HepG2 (cell line): ENCODE measurements around the gene TEX30. TPM values are rescaled to one million over a fixed set of nuclear protein-coding genes. Genes with fewer than 3 reads are reported as not detected.
"Not testable (repeated sequence)": the region's sequence is repeated elsewhere in the genome, so short reads cannot be mapped to it uniquely, and the experiment has no call there.

ENCODE experiments used
- ATAC-seq: fragments of 200-7000 bp; cut with Tn5 transposase; 3 replicates; pipeline ENCODE4 v1.9.1; 2020; ENCODE audit warnings: mild to moderate bottlenecking, moderate library complexity
- BruUV-seq: library from RNA; stranded (reverse); fragments of 400-500 nt; replicated peaks from 2 replicates; lab custom pipeline; 2021; lab: Mats Ljungman, UMichigan
- CTCF ChIA-PET: fragments of 300-600 bp; formaldehyde crosslinking; extraction: SDS; loops from one replicate; lab custom pipeline; 2021; ENCODE audit warnings: low total read pairs, inconsistent platforms, low intra/inter-chr PET ratio; lab: Yijun Ruan, JAX
- POLR2A ChIA-PET: fragments of 350-600 bp; sonication (Branson Sonifier 250); formaldehyde crosslinking; loops from one replicate; lab custom pipeline; 2020; ENCODE audit warnings: antibody characterized with exemption, inconsistent platforms; lab: Yijun Ruan, JAX
- DNase-seq: peaks from one replicate; pipeline ENCODE4 v3.0.0-alpha.2; 2015; ENCODE audit warnings: low spot score
- FAIRE-seq: peaks from 3 replicates; lab custom pipeline; 2011; peaks lifted over from hg19 to GRCh38; lab: Jason Lieb, UNC
- H2AFZ ChIP-seq: one replicate; pipeline ENCODE4 v1.6.1; 2011; ENCODE audit warnings: low read length, inconsistent platforms
- H3K27ac ChIP-seq: fragments of 300-600 bp; 3 replicates; pipeline ENCODE4 v1.8.0; 2011; ENCODE audit warnings: mixed run types, mild to moderate bottlenecking, mixed read lengths, low read length, inconsistent platforms; ENCODE audit not compliant: insufficient read depth; ENCODE audit errors: extremely low read length
- H3K27me3 ChIP-seq, 2 experiments: fragments of 200-600 bp in 1 of 2; 2 replicates in 1 of 2; 3 replicates in 1 of 2; pipeline versions ENCODE4 v1.6.0 to v1.8.0; 2011; ENCODE audit warnings: low read length in 2 of 2, mild to moderate bottlenecking in 2 of 2, moderate library complexity in 2 of 2, inconsistent platforms in 1 of 2; ENCODE audit not compliant: insufficient read depth in 2 of 2, control insufficient read depth in 1 of 2
- H3K36me3 ChIP-seq, 2 experiments: fragments of 200-600 bp in 1 of 2; replicated peaks in 1 of 2; 2 replicates in 1 of 2; 3 replicates in 1 of 2; pipeline versions ENCODE4 v1.5.1 to v1.8.0; 2011; ENCODE audit warnings: low read length in 2 of 2, inconsistent platforms in 1 of 2; ENCODE audit not compliant: insufficient read depth in 2 of 2, control insufficient read depth in 1 of 2
- H3K4me1 ChIP-seq: 2 replicates; pipeline ENCODE4 v1.5.1; 2012; ENCODE audit warnings: low read length, inconsistent platforms; ENCODE audit not compliant: insufficient read depth
- H3K4me2 ChIP-seq: 2 replicates; pipeline ENCODE4 v1.6.0; 2011; ENCODE audit warnings: low read depth, low read length, inconsistent platforms
- H3K4me3 ChIP-seq, 3 experiments: fragments of 200-600 bp in 1 of 3; sonication (generic), shearing (Covaris generic) in 1 of 3; replicated peaks in 1 of 3; 2 replicates each; pipeline ENCODE4 v1.5.1; 2011 to 2016; ENCODE audit warnings: low read length in 3 of 3, inconsistent platforms in 2 of 3, low read depth in 2 of 3, mild to moderate bottlenecking in 2 of 3, control low read depth in 1 of 3, mixed read lengths in 1 of 3; ENCODE audit not compliant: insufficient read depth in 1 of 3
- H3K79me2 ChIP-seq: one replicate; pipeline ENCODE4 v1.6.1; 2011; ENCODE audit warnings: low read length, inconsistent platforms; ENCODE audit not compliant: insufficient read depth
- H3K9ac ChIP-seq: 2 replicates; pipeline ENCODE4 v1.6.0; 2011; ENCODE audit warnings: mild to moderate bottlenecking, low read depth, low read length, inconsistent platforms; ENCODE audit not compliant: insufficient read depth
- H3K9me3 ChIP-seq: 2 replicates; pipeline ENCODE4 v1.5.1; 2012; ENCODE audit warnings: mild to moderate bottlenecking, low read length
- H4K20me1 ChIP-seq: 2 replicates; pipeline ENCODE4 v1.6.0; 2011; ENCODE audit warnings: inconsistent platforms, mild to moderate bottlenecking, low read length, moderate library complexity; ENCODE audit not compliant: insufficient read depth
- EHMT2 ChIP-seq: fragments of 200-600 bp; sonication (generic); IDR thresholded peaks from 2 replicates; pipeline ENCODE4 v1.7.0; 2017; ENCODE audit warnings: antibody characterized with exemption, low read depth, low read length, borderline replicate concordance
- TAF1 ChIP-seq: sonication (generic); formaldehyde crosslinking; IDR thresholded peaks from 2 replicates; pipeline ENCODE4 v1.4.0; 2020; ENCODE audit warnings: missing genetic modification reagents
- TBL1XR1 ChIP-seq: fragments of 150-350 bp; IDR thresholded peaks from 2 replicates; pipeline ENCODE4 v1.6.1; 2014; ENCODE audit warnings: borderline replicate concordance, low read length; ENCODE audit not compliant: partially characterized antibody
- TCF7L2 ChIP-seq: IDR thresholded peaks from 2 replicates; pipeline ENCODE4 v1.6.1; 2011; ENCODE audit warnings: mild to moderate bottlenecking, low read depth, low read length, moderate library complexity
- WGBS: methylation state at CpG from one replicate; pipeline ENCODE4 v1.1.6; 2017; ENCODE audit warnings: low lambda C conversion rate; 5-methylcytosine and 5-hydroxymethylcytosine counted together
- in situ Hi-C: cut with HindIII; loops from 2 replicates; pipeline ENCODE4 v1.10.0; 2017; ENCODE audit warnings: low pct_unique_long_range_greater_than_20kb; ENCODE audit not compliant: extremely low pct_ligation_motif_present
- intact Hi-C: fragments of 100-400 bp; cut with micrococcal nuclease; formaldehyde crosslinking; loops from one replicate; pipeline ENCODE4 v1.10.0; 2022; ENCODE audit not compliant: unreplicated experiment
- polyA plus RNA-seq, 8 experiments: library from polyadenylated mRNA; depleted of rRNA in 3 of 8; stranded (reverse) in 7 of 8; unstranded in 1 of 8; fragments of >200 nt; fragmentation: Illumina TruSeq in 4 of 8; extraction: Trizol in 4 of 8; gene quantifications; 2 replicates each; pipeline versions ENCODE4 v1.2.1 to v1.2.3, GENCODE V29; 2011 to 2016; ENCODE audit warnings: low read depth in 4 of 8, missing spikeins in 1 of 8, mixed read lengths in 1 of 8; ENCODE audit not compliant: insufficient read depth in 1 of 8
- total RNA-seq, 5 experiments: library from RNA; depleted of rRNA; stranded (reverse); fragments of >200 nt; fragmentation: Illumina TruSeq; extraction: Trizol; gene quantifications; 2 replicates each; pipeline ENCODE4 v1.2.3, GENCODE V29; 2016; ENCODE audit warnings: low read depth in 1 of 5
- TF ChIP-seq, protein P1 (sequence below): sonication (generic); formaldehyde crosslinking; IDR thresholded peaks from 2 replicates; pipeline ENCODE4 v1.5.0; 2020; ENCODE audit warnings: missing genetic modification reagents
- TF ChIP-seq, protein P2 (sequence below): sonication (generic); formaldehyde crosslinking; IDR thresholded peaks from 2 replicates; pipeline ENCODE4 v1.8.0; 2022; ENCODE audit warnings: mild to moderate bottlenecking, missing genetic modification reagents; ENCODE audit not compliant: insufficient replicate concordance

TEX30 gene
- total and polyA plus RNA-seq, 2 of the 13 experiments (the other 11 are each of a cell fraction or from before 2014, with no cell fraction given) = 0.60 to 1.2 TPM

DNA sequence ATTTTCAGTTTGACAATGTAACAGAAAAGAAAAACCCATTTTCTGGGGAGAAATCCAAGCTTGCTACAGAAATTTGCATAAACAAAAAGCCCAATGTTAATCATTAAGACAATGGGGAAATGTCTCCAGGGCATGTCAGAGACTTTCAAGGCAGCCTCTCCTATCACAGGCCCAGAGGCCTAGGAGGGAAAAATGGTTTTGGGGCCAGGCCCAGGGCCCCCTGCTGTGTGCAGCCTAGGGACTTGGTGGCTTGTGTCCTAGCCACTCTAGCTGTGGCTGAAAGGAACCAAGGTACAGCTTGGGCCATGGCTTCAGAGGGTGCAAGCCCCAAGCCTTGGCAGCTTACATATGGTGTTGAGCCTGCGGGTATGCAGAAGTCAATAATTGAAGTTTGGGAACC is 8.0 kb upstream of the TEX30 start:
- TF ChIP-seq TBL1XR1 (no peak), TAF1 (no peak), EHMT2 (no peak), TCF7L2 (no peak)
- TF ChIP-seq, protein P1, sequence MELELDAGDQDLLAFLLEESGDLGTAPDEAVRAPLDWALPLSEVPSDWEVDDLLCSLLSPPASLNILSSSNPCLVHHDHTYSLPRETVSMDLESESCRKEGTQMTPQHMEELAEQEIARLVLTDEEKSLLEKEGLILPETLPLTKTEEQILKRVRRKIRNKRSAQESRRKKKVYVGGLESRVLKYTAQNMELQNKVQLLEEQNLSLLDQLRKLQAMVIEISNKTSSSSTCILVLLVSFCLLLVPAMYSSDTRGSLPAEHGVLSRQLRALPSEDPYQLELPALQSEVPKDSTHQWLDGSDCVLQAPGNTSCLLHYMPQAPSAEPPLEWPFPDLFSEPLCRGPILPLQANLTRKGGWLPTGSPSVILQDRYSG (CRISPR knock-in tag) = no peak
- TF ChIP-seq, protein P2, sequence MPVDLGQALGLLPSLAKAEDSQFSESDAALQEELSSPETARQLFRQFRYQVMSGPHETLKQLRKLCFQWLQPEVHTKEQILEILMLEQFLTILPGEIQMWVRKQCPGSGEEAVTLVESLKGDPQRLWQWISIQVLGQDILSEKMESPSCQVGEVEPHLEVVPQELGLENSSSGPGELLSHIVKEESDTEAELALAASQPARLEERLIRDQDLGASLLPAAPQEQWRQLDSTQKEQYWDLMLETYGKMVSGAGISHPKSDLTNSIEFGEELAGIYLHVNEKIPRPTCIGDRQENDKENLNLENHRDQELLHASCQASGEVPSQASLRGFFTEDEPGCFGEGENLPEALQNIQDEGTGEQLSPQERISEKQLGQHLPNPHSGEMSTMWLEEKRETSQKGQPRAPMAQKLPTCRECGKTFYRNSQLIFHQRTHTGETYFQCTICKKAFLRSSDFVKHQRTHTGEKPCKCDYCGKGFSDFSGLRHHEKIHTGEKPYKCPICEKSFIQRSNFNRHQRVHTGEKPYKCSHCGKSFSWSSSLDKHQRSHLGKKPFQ (CRISPR knock-in tag) = no peak
- no peak overlapping the region for H2AFZ ChIP-seq
- no TSS peak for BruUV-seq
- FAIRE-seq = no peak
- no peaks in the 10 kb centered on the region for H3K4me1 ChIP-seq
- intact Hi-C loops (no loop called here), in situ Hi-C loops (no loop called here)
- no peak for ATAC-seq
- H4K20me1 ChIP-seq = no peaks in the 10 kb centered on the region
- no peak overlapping the region for H3K4me2 ChIP-seq
- no peak overlapping the region for H3K27ac ChIP-seq
- no peaks in the 10 kb centered on the region for H3K27me3 ChIP-seq
- H3K9ac ChIP-seq = no peak overlapping the region
- H3K36me3 ChIP-seq = peaks cover 0 to 8% of the 10 kb centered on the region in 2 experiments; a peak in 1 of 5 replicates
- no peak overlapping the region for H3K4me3 ChIP-seq
- H3K9me3 ChIP-seq = no peaks in the 10 kb centered on the region; the same call in 1 of the 2 replicates
- 100% methylated on average over 1 of the region's 1 CpG for WGBS
- ChIA-PET POLR2A (no interaction called here), CTCF (no interaction called here)
- no peaks in the 10 kb centered on the region for H3K79me2 ChIP-seq
- no peak for DNase-seq

DNA sequence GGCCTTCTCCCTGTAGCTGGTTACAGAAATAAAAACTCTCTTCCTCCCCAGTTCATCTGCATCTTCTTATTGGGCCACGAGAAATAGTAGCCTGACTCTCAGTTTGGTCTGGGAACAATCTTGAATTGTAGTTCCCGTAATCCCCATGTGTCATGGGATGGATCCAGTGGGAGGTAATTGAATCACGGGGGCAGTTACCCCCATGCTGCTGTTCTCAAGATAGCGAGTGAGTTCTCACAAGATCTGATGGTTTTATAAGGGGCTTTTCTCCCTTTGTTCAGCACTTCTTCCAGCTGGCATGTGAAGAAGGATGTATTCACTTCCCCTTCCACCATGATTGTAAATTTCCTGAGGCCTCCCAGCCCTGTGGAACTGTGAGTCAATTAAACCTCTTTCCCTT is 7.1 kb upstream of the TEX30 start:
- in situ Hi-C loops, intact Hi-C loops, H3K4me1 ChIP-seq, CTCF ChIA-PET, BruUV-seq, H2AFZ ChIP-seq, H3K9me3 ChIP-seq, H3K36me3 ChIP-seq, H3K4me2 ChIP-seq, H3K79me2 ChIP-seq, H3K9ac ChIP-seq, FAIRE-seq, H3K27me3 ChIP-seq, POLR2A ChIA-PET, H4K20me1 ChIP-seq, H3K27ac ChIP-seq, DNase-seq, H3K4me3 ChIP-seq, ATAC-seq: not testable (repeated sequence)
- WGBS = 73% methylated on average over 4 of the region's 4 CpGs
